Neural progenitor cell (in vitro differentiated cells): ENCODE results near the gene SPTBN4. TPM values are rescaled to one million over a fixed set of nuclear protein-coding genes. Genes with fewer than 3 reads are reported as not detected.

Experiments used
- DNase-seq: peaks from one replicate; pipeline ENCODE4 v3.0.0-alpha.2; 2016; ENCODE audit warnings: low spot score
- H2AFZ ChIP-seq: fragments of 200-600 bp; sonication (generic); replicated peaks from 2 replicates; pipeline ENCODE4 v1.6.1; 2016; ENCODE audit warnings: antibody characterized with exemption
- H3F3A ChIP-seq: fragments of 200-600 bp; sonication (generic); 2 replicates; pipeline ENCODE4 v1.6.1; 2016; ENCODE audit warnings: antibody characterized with exemption, low read depth
- H3K27ac ChIP-seq: fragments of 200-600 bp; sonication (generic); 2 replicates; pipeline ENCODE4 v1.5.1; 2016; ENCODE audit warnings: mild to moderate bottlenecking
- H3K27me3 ChIP-seq: fragments of 200-600 bp; sonication (generic); 2 replicates; pipeline ENCODE4 v1.6.1; 2016; ENCODE audit warnings: mild to moderate bottlenecking, moderate library complexity
- H3K36me3 ChIP-seq: fragments of 200-600 bp; sonication (generic); 2 replicates; pipeline ENCODE4 v1.5.1; 2016
- H3K4me1 ChIP-seq: fragments of 200-600 bp; sonication (generic); 2 replicates; pipeline ENCODE4 v1.6.1; 2016; ENCODE audit warnings: mixed run types
- H3K4me2 ChIP-seq: fragments of 200-600 bp; sonication (generic); 2 replicates; pipeline ENCODE4 v1.6.1; 2016
- H3K4me3 ChIP-seq: fragments of 200-600 bp; sonication (generic); 2 replicates; pipeline ENCODE4 v1.5.1; 2016
- H3K79me2 ChIP-seq: fragments of 200-600 bp; sonication (generic); 2 replicates; pipeline ENCODE4 v1.6.1; 2016; ENCODE audit warnings: low read depth
- H3K9ac ChIP-seq: fragments of 200-600 bp; sonication (generic); 2 replicates; pipeline ENCODE4 v1.6.1; 2016
- H3K9me3 ChIP-seq: fragments of 200-600 bp; sonication (generic); 2 replicates; pipeline ENCODE4 v1.5.1; 2016; ENCODE audit warnings: low read depth
- H4K20me1 ChIP-seq: fragments of 200-600 bp; sonication (generic); 2 replicates; pipeline ENCODE4 v1.6.1; 2016; ENCODE audit warnings: low read depth
- H3K27ac Mint-ChIP-seq: 3 replicates; pipeline ENCODE4 v1.8.0; 2021; ENCODE audit warnings: mixed read lengths
- H3K27me3 Mint-ChIP-seq: 2 replicates; pipeline ENCODE4 v1.8.0; 2022; ENCODE audit warnings: low read depth, mild to moderate bottlenecking, inconsistent platforms, moderate library complexity, mixed read lengths; ENCODE audit not compliant: insufficient read depth
- H3K36me3 Mint-ChIP-seq: 3 replicates; pipeline ENCODE4 v1.8.0; 2021; ENCODE audit warnings: mixed read lengths
- H3K4me1 Mint-ChIP-seq: 3 replicates; pipeline ENCODE4 v1.8.0; 2021; ENCODE audit warnings: mixed read lengths
- H3K4me3 Mint-ChIP-seq: 3 replicates; pipeline ENCODE4 v1.8.0; 2021; ENCODE audit warnings: mild to moderate bottlenecking, moderate library complexity, mixed read lengths
- H3K9me3 Mint-ChIP-seq: 3 replicates; pipeline ENCODE4 v1.8.0; 2020; ENCODE audit warnings: mixed read lengths
- EZH2 ChIP-seq: fragments of 200-600 bp; sonication (generic); IDR thresholded peaks from 2 replicates; pipeline ENCODE4 v1.6.1; 2017; ENCODE audit warnings: antibody characterized with exemption, mild to moderate bottlenecking, moderate library complexity
- EZH2phosphoT487 ChIP-seq: fragments of 200-600 bp; sonication (generic); IDR thresholded peaks from 2 replicates; pipeline ENCODE4 v1.6.1; 2017; ENCODE audit warnings: antibody characterized with exemption
- total RNA-seq: library from RNA; depleted of rRNA; stranded (reverse); fragments of >200 nt; gene quantifications from 2 replicates; pipeline ENCODE4 v1.2.3, GENCODE V29; 2015; ENCODE audit warnings: low replicate concordance
- TF ChIP-seq, protein P1 (sequence below): fragments of 200-600 bp; sonication (generic); IDR thresholded peaks from 2 replicates; pipeline ENCODE4 v1.5.1; 2017; ENCODE audit warnings: antibody characterized with exemption, mild to moderate bottlenecking

SPTBN4 gene
- total RNA-seq, 1 donor from 2014 or later, result 2.5 TPM

DNA sequence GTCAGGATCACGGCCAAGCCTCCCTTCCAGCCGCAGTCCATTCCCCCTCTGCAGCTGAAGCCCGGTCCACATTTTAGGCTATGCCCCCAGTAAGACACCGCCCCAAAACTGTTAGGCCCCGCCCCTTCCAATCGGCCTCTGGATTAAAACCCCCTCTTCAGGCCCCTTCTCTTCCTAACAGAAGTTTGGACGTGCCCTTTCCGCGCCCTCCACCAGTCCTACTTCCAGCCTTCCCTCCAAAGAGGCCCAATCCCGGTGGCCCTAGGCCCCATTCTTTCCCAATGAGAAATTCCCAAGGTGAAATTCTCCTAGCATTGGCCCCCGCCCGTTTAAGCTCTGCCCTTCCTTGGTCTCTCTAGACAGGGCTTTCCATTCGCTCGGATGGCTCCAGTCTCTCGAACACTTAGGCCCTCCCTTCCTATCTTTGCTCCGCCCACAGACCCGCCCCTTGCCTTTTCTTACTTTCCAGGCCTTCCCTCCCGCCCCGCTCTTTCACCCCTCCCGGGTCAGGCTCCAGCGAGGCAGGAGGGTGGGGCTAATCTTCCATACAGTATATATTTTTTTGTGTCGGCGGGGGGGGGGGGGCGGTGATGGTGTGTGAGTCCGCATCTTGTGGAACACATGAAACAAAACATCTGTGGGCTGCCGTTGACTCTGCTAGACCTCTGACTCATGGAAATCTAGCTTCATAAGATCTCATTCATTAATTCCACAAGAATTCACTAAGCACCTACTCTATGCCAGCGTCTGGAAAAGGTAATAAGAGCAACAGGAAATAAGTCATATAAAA, 148.0 kb downstream of the SPTBN4 start:
- Histone ChIP-seq H3F3A (peaks cover 37% of the 10 kb centered on the region), H3K27ac (no peak overlapping the region), H3K4me1 (peaks cover 6% of the 10 kb centered on the region), H3K9ac (no peak overlapping the region), H3K36me3 (peaks cover 5% of the 10 kb centered on the region), H3K27me3 (peaks cover 33% of the 10 kb centered on the region), H3K9me3 (no peaks in the 10 kb centered on the region), H3K4me2 (peak overlapping the region; percentile 95), H3K79me2 (no peaks in the 10 kb centered on the region), H3K4me3 (peak overlapping the region; percentile 73), H4K20me1 (peaks cover 9% of the 10 kb centered on the region), H2AFZ (no peak overlapping the region)
- Mint-ChIP-seq H3K4me3 (peak overlapping the region; percentile 84), H3K27me3 (peaks cover 25% of the 10 kb centered on the region), H3K27ac (no peak overlapping the region), H3K9me3 (peaks cover 5% of the 10 kb centered on the region), H3K4me1 (peaks cover 21% of the 10 kb centered on the region), H3K36me3 (peaks cover 35% of the 10 kb centered on the region)
- no peak for TF ChIP-seq EZH2phosphoT487
- TF ChIP-seq, protein P1, sequence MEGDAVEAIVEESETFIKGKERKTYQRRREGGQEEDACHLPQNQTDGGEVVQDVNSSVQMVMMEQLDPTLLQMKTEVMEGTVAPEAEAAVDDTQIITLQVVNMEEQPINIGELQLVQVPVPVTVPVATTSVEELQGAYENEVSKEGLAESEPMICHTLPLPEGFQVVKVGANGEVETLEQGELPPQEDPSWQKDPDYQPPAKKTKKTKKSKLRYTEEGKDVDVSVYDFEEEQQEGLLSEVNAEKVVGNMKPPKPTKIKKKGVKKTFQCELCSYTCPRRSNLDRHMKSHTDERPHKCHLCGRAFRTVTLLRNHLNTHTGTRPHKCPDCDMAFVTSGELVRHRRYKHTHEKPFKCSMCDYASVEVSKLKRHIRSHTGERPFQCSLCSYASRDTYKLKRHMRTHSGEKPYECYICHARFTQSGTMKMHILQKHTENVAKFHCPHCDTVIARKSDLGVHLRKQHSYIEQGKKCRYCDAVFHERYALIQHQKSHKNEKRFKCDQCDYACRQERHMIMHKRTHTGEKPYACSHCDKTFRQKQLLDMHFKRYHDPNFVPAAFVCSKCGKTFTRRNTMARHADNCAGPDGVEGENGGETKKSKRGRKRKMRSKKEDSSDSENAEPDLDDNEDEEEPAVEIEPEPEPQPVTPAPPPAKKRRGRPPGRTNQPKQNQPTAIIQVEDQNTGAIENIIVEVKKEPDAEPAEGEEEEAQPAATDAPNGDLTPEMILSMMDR, result no peak
- no peak for TF ChIP-seq EZH2
- peak; percentile 92 for DNase-seq

DNA sequence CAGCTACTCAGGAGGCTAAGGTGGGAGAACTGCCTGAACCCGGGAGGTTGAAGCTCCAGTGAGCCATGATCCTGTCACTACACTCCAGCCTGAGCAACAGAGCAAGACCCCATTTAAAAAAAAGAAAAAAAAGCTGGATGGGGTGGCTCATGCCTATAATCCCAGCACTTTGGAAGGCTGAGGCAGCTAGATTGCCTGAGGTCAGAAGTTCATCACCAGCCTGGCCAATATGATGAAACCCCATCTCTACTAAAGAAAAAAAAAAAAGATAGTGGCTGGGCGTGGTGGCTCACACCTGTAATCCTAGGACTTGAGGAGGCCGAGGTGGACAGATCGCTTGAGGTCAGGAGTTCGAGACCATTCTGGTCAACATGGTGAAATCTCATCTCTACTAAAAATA, 149.4 kb downstream of the SPTBN4 start:
- Histone ChIP-seq H3K27me3 (peaks cover 19% of the 10 kb centered on the region), H3K9me3 (no peaks in the 10 kb centered on the region), H3K4me3 (no peak overlapping the region), H4K20me1 (peaks cover 8% of the 10 kb centered on the region), H3K9ac (no peak overlapping the region), H3K4me2 (no peak overlapping the region), H3K79me2 (no peaks in the 10 kb centered on the region), H3F3A (peaks cover 25% of the 10 kb centered on the region), H2AFZ (no peak overlapping the region), H3K36me3 (peaks cover 5% of the 10 kb centered on the region), H3K27ac (no peak overlapping the region), H3K4me1 (no peaks in the 10 kb centered on the region)
- no peak for TF ChIP-seq EZH2phosphoT487
- TF ChIP-seq, protein P1, result no peak
- no peak for TF ChIP-seq EZH2
- Mint-ChIP-seq H3K36me3 (peaks cover 34% of the 10 kb centered on the region), H3K9me3 (peaks cover 5% of the 10 kb centered on the region), H3K4me3 (no peak overlapping the region), H3K27me3 (peaks cover 14% of the 10 kb centered on the region), H3K27ac (no peak overlapping the region), H3K4me1 (peaks cover 13% of the 10 kb centered on the region)
- DNase-seq, result no peak

DNA sequence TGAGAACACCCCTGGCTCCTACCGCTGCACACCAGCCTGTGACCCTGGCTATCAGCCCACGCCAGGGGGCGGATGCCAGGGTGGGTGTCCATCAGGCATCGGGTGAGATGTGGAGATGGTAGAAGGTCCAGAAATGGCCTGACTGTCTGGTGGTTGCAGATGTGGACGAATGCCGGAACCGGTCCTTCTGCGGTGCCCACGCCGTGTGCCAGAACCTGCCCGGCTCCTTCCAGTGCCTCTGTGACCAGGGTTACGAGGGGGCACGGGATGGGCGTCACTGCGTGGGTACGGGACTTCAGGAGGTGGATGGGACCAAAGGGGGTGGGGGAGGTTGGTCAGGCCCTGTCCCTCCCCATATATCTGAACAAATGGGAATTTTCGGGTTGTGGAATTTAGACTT, 150.1 kb downstream of the SPTBN4 start:
- H3K9me3 ChIP-seq, result no peaks in the 10 kb centered on the region
- Mint-ChIP-seq H3K9me3 (peaks cover 5% of the 10 kb centered on the region), H3K27me3 (peaks cover 13% of the 10 kb centered on the region), H3K36me3 (peaks cover 36% of the 10 kb centered on the region), H3K27ac (no peak overlapping the region), H3K4me3 (no peak overlapping the region), H3K4me1 (peaks cover 13% of the 10 kb centered on the region)
- H2AFZ ChIP-seq, result no peak overlapping the region
- H3K27me3 ChIP-seq, result peaks cover 11% of the 10 kb centered on the region
- DNase-seq, result no peak
- peaks cover 5% of the 10 kb centered on the region for H3K36me3 ChIP-seq
- H4K20me1 ChIP-seq, result peaks cover 6% of the 10 kb centered on the region
- no peaks in the 10 kb centered on the region for H3K4me1 ChIP-seq
- no peak overlapping the region for H3K4me2 ChIP-seq
- TF ChIP-seq, protein P1, result no peak
- TF ChIP-seq EZH2 (no peak), EZH2phosphoT487 (no peak)
- peaks cover 23% of the 10 kb centered on the region for H3F3A ChIP-seq
- no peaks in the 10 kb centered on the region for H3K79me2 ChIP-seq
- H3K27ac ChIP-seq, result no peak overlapping the region
- no peak overlapping the region for H3K9ac ChIP-seq
- no peak overlapping the region for H3K4me3 ChIP-seq
